ENCODE measurements around the gene QRICH2. TPM values are rescaled to one million over a fixed set of nuclear protein-coding genes. Genes with fewer than 3 reads are reported as not detected.
"Not testable (repeated sequence)": the region's sequence is repeated elsewhere in the genome, so short reads cannot be mapped to it uniquely, and the experiment has no call there.

The QRICH2 gene
- total RNA-seq, 1 donor from 2014 or later: 3.4 TPM

- TF ChIP-seq, protein P1, sequence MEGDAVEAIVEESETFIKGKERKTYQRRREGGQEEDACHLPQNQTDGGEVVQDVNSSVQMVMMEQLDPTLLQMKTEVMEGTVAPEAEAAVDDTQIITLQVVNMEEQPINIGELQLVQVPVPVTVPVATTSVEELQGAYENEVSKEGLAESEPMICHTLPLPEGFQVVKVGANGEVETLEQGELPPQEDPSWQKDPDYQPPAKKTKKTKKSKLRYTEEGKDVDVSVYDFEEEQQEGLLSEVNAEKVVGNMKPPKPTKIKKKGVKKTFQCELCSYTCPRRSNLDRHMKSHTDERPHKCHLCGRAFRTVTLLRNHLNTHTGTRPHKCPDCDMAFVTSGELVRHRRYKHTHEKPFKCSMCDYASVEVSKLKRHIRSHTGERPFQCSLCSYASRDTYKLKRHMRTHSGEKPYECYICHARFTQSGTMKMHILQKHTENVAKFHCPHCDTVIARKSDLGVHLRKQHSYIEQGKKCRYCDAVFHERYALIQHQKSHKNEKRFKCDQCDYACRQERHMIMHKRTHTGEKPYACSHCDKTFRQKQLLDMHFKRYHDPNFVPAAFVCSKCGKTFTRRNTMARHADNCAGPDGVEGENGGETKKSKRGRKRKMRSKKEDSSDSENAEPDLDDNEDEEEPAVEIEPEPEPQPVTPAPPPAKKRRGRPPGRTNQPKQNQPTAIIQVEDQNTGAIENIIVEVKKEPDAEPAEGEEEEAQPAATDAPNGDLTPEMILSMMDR (IDR thresholded peaks at IDR 0.05): no peak
- ATAC-seq (no peak), DNase-seq (no peak)
- Histone ChIP-seq H3K4me3 (no peak overlapping the region), H3K4me1 (peaks cover 25% of the 10 kb centered on the region), H3K9me3 (no peaks in the 10 kb centered on the region), H3K36me3 (no peaks in the 10 kb centered on the region), H3K27me3 (no peaks in the 10 kb centered on the region), H3K27ac (no peak overlapping the region)
- intact Hi-C loops (cut with DNase I): no loop called here
Measured at GRCh38 chr17:76253841-76254240, 54.2 kb downstream of the QRICH2 start.

DNA sequence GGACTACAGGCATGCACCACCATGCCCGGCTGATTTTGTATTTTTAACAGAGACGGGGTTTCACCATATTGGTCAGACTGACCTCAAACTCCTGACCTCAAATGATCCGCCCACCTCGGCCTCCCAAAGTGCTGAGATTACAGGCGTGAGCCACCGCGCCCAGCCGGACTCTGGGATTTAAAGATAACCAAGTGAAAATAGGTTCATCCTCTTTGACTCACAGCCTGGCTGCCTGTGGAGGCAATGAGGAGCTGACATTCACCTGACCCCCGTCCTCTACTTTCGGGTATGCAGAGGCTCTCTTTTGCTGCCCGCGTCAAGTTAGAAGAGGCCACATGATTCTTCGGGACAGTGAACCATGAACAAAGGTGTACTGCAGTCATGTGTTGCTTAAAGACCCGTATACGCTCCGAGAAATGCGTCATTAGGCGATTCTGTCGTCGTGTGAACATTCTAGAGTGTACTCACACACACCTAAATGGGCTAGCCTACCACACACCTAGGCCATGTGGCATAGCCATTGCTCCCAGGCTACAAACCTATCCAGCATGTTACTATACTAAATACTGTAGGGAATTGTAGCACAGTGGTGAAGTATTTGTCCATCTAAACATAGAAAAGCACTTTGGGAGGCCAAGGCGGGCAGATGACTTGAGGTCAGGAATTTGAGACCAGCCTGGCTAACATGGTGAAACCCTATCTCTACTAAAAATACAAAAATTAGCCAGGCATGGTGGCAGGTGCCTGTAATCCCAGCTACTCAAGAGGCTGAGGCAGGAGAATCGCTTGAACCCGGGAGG is 54.9 kb downstream of the QRICH2 start:
- DNase-seq; intact Hi-C loops (cut with DNase I): not testable (repeated sequence)
- H3K27ac ChIP-seq: peak overlapping the region; percentile 84

DNA sequence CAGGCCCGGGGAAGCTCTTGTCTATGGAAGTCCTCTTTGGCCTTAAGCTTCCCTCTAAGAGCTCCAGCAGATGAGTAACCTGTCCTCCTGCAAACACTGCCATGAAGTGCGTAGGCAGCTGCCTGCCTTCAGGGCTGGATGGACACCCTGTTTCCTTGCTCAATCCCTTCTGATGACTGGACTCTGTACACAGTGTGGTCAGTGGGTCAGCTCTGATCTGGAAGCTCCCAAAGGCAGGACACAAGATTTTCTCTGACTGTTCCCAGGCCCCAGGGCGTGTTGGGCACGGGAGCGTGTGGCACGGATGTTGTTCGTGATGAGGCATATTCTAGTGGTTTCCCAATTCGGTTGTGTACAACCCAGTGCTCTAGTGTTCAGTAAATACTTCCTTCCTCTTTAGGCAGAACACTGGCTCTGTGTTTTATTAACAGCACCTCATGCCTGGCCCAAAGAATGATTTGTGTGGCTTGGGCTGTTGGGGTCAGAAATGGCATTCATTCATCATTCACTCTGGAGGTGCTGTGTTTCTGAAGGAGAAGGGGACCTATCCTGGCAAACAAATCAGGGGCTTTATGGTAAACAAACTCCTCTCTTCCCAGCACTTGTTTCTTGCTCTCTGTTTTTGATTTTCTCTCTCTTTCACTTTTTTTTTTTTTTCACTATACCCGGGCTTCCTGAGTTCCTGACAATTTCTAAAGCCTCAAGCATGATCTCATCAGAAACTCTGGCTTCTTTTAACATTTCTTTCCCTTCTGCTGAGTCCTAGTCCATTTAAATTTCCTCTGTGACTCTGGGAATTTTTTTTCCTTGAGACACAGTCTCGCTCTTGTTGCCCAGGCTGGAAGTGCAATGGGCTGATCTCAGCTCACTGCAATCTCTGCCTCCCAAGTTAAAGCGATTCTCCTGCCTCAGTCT is 55.8 kb downstream of the QRICH2 start:
- TF ChIP-seq, protein P1 (IDR thresholded peaks at IDR 0.05): no peak
- peak; percentile 85 for DNase-seq
- ATAC-seq: peak; percentile 96
- peaks cover 25% of the 10 kb centered on the region for H3K4me1 ChIP-seq
- H3K27ac ChIP-seq: peak overlapping the region; percentile 84
- H3K4me3 ChIP-seq: no peak overlapping the region
- H3K9me3 ChIP-seq: no peaks in the 10 kb centered on the region
- intact Hi-C loops (cut with DNase I): no loop called here
- H3K27me3 ChIP-seq: no peaks in the 10 kb centered on the region
- no peaks in the 10 kb centered on the region for H3K36me3 ChIP-seq

More for the DNA sequence above, 54.9 kb downstream of the QRICH2 start:
- H3K4me3 ChIP-seq, ATAC-seq, H3K9me3 ChIP-seq, H3K36me3 ChIP-seq, H3K27me3 ChIP-seq: not testable (repeated sequence)
- H3K4me1 ChIP-seq: peaks cover 25% of the 10 kb centered on the region

- H3K27ac ChIP-seq: peak overlapping the region; percentile 84
- no peaks in the 10 kb centered on the region for H3K27me3 ChIP-seq
- intact Hi-C loops (cut with DNase I): no loop called here
- ATAC-seq (no peak), DNase-seq (no peak)
- TF ChIP-seq, protein P1 (IDR thresholded peaks at IDR 0.05): no peak
- H3K36me3 ChIP-seq: no peaks in the 10 kb centered on the region
- peaks cover 29% of the 10 kb centered on the region for H3K4me1 ChIP-seq
- no peak overlapping the region for H3K4me3 ChIP-seq
- H3K9me3 ChIP-seq: no peaks in the 10 kb centered on the region
Measured at GRCh38 chr17:76251478-76252039, 56.5 kb downstream of the QRICH2 start.

GRCh38 chr17:76250141-76250540 is 57.9 kb downstream of the QRICH2 start:
- H3K36me3 ChIP-seq: no peaks in the 10 kb centered on the region
- DNase-seq: no peak
- H3K4me1 ChIP-seq: peaks cover 35% of the 10 kb centered on the region
- intact Hi-C loops (cut with DNase I): no loop called here
- TF ChIP-seq, protein P1 (IDR thresholded peaks at IDR 0.05): no peak
- H3K9me3 ChIP-seq: no peaks in the 10 kb centered on the region
- H3K27ac ChIP-seq: no peak overlapping the region
- no peaks in the 10 kb centered on the region for H3K27me3 ChIP-seq
- ATAC-seq: no peak
- no peak overlapping the region for H3K4me3 ChIP-seq

All from upper lobe of right lung (tissue), 1 donor.